Measurements from ENCODE around the gene RAD21L1.
"Not testable (repeated sequence)": the region's sequence is repeated elsewhere in the genome, so short reads cannot be mapped to it uniquely, and the experiment has no call there.

RAD21L1 gene

DNA sequence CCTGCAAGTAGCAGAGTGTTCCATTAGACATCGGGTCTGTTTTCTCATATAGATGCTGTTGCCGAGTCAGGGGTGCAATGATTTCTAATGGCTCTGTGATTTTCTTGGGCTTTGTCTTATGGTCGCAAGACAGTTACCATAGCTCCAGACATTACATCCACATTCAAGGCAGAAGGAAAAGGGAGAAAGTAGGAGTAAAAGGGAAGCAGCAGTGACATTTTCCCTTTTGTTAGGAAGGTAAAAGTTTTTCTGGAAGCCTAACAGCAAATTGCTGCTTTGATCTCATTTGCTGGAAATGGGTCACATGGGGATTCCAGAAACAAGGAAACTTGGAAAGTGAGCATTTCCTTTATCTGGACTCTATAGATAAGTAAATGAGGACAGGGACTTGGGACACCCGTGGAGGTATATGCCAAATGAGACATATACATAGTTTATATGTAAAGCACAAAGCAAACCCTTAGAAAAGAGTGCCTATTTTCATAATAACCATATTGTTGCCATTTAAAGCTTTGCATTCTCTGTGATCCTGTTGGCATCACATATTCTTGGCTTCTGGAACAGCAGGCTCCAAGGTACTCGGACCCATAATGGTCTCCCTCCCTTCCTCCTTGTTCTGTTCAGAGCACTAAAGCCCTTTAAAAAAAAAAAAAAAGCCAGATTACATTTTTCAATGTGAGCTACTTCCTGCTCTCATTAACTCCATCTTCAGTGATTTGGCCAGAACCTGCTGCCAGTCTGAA lies 22.9 kb upstream of the RAD21L1 start, which contains the start of gene C20orf202:
TSS of gene C20orf202 (plus strand) at position 693 of the 743 bp plus-strand sequence. CDS start 132 bp downstream, outside the sequence.
- DNase-seq = no peak

DNA sequence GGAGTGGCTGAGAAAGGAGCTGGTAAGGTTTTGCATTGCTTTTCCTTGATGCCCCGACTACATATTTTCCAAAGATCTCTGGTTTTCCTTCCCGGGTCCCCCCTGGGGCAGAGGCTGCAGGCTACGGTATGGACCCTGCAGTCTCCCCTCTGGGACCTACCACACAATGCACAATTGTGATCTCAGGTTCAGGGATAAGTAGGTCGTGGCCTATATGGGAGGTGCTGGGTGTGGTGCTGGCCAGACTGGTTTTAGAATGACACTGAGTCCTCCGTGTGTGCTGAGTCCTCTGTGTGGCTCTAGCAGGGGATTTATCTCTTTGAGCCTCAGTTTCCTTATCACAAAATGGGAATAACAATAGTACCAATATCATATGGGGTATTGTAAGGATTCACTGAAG lies 22.2 kb upstream of the RAD21L1 start:
- no peak for DNase-seq

DNA sequence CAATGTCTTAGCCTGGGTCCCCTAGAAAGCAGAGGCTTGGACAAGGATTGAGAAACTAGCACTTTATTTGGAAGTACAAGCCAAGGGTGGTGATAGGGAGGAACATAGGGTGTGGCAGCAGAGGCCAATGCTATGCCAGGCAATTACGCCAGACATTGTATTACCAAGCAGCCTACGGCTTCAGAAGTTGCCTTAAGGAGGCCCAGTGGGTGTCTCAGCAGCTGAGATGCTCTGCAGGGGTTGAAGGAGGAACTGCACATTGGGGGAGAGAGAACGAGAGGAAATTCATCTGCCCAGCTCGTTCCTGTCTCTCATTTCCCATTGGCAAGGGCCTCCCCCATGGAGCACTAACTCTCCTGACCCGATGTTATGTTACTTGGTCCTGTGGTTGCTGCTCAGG lies 21.7 kb upstream of the RAD21L1 start:
- no peak for DNase-seq

DNA sequence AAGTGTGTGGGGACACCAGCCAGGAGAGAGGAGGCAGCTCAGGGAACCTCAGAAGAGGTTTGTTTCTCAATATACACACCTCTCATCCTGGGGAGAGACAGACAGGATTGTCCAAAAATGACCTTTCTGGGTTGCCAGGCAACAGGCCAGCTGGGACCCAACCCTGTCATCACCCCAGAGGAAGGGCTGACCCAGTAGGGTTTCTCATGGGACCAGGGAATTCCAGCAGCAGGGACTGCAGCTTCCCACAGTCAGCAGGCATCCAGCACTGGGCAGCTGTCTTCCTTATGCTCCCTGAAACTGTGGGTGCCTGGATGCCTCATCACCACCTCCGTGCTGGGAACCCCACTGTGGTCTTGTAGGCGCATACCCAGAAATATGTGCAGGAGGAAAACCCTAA lies 21.3 kb upstream of the RAD21L1 start:
- DNase-seq = no peak

DNA sequence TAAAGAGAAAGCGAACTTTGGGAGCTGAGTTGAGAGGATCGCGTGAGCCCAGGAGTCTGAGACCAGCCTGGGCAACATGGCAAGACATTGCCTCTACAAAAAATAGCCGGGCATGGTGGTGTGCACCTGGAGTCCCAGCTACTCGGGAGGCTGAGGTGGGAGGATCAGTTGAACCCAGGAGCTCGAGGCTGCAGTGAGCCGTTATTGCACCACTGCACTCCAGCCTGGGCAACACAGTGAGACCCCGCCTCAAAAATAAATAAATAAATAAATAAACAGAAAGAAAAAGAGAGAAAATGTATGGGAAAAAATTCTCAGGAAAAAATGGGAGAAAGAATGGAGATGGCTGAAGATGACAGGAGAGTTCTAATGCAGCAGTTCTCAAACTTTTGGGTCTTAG lies 20.0 kb upstream of the RAD21L1 start:
- no peak for DNase-seq

DNA sequence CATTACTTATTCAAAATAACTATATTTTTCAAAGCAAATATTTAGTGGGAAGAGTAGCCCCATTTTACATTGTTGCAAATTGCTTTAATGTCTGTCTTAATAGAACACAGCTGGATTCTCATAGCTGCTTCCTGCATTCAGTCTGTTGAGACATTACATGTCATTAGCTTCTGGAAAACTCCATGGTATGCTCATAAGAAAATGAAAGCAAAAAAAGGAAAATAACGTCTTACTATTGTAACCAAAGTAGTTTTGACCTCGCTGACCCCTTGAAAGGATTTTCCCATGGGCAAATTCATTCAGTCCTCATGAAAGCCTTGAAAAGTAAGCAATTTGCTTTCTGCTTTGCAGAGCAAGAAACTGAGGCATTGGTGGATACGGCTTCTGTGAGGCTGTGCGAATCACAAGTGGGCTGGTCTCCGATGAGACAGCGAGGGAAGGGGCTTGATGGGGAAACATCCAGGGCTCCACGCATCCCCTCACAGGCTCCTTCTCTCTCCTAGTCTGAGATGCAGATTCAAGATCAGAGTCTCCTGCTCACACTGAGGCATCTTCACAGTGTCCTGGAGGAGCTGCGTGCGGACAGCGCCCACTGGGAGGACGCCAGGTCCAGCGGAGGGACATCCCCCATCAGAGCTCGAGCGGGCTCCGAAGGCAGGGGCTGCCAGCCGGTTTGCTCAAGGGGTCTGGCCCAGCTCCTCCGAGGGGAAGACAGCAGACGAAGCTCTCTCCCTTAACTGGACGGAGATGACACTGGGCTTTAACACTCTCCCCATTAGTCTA lies 19.3 kb upstream of the RAD21L1 start:
- no peak for DNase-seq

DNA sequence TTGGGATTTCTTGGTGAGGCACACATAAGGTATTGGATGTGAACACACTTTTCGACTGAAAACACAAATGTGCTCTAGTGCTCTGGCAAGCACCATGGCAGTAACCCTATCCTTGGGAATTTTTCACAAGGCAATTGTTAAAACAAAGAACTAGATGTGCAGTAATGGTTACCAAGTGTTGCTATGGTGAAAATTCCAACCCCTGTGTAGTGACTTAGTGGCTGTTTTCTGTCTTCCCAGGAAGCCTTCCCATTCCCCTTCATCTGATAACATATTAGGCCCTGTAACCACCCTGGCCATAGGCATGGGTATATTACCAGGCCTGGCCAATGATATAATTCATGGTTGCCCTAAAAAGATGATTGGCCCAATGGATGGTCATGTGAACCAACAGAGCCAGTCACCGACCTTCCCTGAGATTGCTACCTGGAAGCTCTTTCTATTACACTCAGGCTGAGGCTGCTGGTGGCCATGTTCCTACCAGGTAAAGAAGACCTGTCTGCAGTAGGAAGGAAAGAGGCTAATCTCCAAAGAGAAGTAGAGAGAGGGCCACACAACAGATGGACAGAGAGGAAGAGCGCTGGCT lies 18.5 kb upstream of the RAD21L1 start:
- no peak for DNase-seq

DNA sequence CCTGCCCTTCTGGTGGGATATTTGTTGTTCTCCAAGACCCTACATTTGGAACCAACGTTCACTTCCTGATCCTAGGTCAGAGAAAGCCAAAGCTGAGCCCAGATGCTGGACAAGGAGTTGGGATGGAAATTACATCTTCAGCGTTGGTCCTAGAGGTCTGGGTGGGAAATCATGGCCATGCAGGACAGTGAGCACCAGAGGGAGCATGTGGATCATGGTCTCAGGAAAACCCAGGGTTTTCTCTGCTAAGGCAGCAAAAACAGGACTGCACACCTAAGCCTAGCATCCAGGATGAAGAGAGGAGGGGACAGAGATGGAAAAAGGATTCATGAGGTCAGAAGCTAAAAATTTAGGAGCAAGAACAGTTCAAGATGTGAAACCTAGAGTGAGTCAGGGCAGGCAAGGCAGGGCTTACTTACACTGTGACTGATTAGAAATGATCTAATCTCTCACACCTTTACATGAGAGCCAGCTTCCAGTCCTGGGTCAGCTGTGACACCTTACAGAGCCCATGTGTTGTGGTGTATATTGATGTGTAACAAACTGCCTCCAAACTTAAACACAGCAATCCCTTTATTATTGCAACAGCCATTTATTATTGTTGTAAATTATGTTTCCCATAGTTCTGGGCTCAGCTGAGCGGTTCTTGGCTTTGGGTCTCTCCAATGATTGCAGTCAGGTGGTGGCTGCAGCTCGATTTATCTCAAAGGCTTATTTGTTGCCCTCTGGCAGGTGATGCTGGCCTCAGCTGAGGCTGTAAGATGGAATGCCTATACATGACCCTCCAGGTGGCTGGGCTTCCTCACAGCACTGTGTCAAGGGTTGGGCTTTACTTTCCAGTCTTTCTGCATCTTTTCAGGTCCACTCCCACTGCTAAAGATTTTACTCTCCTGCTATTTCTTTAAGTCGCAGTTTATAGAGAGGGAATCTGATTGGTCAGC lies 16.1 kb upstream of the RAD21L1 start:
- DNase-seq = no peak

DNA sequence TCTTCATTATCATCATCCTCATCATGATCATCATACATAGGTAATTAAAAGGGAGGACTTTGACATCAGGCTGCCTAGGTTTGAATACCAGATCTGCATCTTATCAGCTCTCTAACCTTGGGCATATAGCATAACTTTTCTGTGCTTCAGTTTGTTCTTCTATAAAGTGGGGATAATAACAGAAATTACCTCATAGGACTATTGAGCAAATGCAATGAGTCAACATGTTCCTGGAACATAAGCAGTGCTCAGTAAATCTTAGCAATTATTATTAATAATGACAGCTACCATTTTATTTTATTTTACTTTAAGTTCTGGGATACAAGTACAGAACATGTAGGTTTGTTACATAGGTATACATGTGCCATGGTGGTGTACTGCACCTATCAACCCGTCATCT lies 15.3 kb upstream of the RAD21L1 start:
- DNase-seq = no peak

DNA sequence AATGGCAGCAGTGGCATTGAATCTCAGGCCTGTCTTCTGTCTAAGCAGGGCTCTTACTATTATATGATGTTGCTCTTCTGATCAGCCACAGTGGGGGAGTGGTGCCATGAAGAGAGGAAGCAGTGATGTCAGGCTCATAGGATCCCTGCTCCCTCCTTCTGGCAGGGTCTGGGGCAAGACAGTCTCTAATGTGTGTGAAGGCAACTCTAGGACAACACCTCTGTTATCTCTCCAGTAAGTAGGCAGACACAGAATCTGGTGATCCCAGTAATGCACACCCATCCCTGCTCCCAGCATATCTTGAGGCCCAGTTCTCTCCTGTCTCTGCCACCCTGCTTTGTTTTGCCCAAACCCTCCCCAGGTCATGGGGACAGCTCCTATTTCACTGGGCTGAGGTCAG lies 13.8 kb upstream of the RAD21L1 start:
- DNase-seq = no peak

DNA sequence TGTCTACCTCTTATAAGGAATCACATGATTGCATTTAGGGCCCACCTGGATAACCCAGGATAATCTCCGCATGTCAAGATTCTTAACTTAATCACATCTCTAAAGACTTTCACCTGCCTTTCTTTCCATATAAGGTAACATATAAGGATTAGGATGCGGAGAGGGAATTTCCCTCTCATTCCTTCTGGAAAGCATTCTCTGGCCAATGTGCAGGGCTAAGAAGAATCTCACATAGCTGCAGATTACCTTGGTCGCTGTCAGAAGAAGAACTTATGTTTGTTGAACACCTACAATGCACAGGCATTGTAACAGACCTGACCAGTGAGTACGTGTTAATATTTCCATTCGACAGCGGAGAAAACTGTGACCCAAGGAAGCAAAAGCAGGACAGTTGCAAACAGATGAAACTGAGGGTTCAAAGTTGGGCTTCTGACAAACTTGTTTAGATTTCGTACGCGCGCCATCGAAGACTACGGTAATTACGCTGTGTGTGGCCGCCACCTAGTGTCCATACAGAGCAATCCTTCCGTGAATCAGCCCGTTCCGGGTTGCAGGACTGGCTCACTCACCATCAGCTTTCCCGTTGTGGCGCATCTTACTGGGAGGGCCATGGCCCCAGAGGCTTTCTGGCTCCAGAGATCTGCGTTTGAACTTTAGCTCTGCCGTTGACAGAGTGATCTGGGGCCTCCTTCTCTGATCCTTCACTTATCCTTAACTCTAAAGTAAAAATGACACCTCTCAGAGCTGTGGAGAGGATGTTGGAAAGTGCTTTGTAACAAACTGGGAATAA lies 13.0 kb upstream of the RAD21L1 start:
- no peak for DNase-seq

DNA sequence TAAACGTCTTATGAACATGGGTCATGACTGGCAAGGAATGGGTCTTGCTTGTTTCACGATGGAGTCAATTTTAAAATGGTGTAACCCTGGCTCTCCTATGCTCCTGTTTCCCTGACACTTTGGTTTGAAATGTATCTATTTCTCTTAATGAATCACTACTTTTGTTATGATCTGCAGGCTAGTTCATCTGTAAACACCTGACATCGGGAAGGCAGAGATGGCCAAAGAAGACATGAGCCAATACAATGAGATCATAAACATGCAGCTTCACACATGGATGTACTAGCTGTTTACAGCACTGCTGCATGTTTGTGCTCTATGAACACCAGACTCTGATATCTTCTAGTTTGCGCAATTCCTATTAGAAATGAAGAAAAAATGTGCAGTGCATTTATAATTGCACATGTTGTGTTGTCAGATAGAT lies 11.0 kb upstream of the RAD21L1 start:
- DNase-seq = no peak

DNA sequence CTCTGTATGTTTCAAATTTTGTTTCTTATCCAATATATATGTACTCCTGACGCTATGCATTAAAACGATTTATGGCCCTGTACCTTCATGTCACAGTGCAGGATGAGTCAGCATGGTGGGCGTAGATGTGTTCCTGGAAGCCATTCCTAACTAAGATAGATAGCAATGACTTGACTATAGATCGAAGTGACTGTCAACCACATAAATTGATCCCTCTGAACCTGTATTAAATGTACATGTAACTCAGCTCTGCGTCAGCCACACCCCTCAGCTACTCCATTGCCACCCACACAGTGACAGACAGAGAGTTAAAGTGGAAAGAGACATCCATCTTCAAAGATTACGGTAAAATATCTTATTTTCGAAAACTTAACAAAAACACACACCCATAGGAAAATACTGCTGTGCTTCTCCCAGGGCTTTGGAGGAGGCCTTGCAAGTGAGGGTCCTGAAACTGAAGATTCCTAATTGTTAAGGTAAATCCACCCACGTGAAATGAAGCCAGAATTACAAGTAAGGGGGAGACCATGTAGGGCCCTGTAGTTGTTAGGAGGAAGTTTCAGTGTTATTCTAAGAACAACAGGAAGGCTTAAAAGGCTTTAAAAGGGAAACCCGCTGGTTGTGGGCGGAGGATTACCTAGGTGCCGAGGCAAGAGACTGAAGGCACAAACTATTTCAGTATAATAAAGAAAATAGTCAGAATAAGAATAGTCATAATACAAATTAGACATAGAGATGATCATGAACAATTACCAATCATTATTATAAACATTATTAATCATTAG lies 10.3 kb upstream of the RAD21L1 start:
- DNase-seq = no peak

DNA sequence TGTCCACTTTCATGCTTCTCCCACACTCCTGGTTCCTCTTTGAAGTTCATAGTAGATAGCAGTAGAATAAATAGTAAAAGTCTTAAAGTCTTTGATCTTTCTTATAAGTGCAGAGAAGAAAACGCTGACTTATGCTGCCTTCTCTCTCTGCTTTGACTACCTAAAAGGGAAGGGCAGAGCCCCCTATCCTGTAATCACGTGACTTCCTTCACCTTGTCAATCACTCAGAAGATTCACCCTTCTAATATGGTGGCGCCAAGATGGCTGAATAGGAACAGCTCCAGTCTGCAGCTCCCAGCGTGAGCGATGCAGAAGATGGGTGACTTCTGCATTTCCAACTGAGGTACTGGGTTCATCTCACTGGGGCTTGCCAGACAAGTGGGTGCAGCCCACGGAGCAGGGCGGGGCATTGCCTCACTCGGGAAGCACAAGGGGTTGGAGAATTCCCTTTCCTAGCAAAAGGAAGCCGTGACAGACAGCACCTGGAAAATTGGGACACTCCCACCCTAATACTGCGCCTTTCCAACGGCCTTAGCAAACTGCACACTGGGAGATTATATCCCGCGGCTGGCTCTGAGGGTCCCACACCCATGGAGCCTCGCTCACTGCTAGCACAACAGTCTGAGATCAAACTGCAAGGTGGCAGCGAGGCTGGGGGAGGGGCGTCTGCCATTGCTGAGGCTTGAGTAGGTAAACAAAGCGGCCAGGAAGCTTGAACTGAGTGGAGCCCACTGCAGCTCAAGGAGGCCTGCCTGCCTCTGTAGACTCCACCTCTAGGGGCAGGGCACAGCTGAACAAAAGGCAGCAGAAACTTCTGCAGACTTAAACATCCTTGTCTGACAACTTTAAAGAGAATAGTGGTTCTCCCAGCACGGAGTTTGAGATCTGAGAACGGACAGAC lies 9.1 kb upstream of the RAD21L1 start:
- not testable (repeated sequence) for DNase-seq

DNA sequence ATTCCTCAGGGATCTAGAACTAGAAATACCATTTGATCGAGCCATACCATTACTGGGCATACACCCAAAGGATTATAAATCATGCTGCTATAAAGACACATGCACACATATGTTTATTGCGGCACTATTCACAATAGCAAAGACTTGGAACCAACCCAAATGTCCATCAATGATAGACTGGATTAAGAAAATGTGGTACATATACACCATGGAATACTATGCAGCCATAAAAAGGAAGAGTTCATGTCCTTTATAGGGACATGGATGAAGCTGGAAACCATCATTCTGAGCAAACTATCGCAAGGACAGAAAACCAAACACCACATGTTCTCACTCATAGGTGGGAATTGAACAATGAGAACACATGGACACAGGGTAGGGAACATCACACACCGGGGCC lies 3.1 kb upstream of the RAD21L1 start:
- not testable (repeated sequence) for DNase-seq

DNA sequence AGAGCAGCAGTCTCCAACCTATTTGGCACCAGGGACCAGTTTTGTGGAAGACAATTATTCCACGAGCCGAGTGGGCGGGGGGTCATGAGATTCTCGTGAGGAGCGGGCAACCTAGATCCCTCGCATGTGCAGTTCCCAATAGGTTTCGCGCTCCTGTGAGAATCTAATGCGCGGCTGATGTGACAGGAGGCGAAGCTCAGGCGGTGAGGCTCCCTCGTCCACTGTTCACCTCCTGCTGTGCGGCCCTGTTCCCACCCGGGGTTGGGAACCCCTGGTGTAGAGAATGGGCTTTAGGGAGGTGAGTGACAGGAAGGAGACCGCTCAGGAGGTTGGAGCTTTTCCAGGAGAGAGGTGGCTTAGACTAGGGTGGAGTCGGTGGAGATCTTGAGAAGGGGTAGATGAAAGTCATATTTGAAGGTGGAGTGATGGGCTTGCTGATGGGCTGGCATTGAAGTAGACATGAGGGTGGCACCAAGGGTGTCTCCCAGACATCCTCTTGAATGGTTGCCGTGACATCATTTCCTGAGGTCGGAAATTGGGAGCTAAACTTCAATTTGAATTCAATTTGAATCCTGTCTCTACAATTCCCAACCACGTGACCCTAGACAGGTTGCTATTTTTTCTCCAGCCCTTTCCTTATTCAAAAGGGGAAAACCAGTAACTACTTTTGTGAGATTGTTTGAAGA lies 1.5 kb upstream of the RAD21L1 start:
- DNase-seq = no peak

DNA sequence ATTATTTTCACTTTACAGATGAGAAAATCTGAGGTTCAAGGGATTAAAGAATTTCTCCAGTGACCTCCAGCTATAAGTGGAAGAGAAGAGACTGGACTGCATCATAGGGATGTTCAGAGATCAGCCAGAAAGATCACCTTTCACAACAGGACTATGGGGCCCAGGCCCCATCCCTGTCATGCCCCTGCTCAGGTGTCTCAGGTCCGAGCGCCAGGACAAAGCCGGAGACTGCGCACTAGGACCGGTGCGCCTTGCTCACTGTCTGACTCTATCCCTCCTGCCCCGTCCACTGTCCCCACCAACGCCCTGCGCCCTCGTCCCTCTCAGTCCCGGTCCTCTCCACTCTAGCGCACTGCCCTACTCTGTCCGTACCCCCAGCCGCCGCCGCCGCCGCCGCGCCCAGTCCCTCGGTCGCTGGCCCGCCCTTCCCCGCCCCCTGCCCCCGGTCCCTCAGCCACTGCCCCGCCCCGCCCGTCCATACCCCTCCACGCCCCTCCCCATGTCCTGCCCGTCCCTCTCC lies 521 bp upstream of the RAD21L1 start:
- DNase-seq = no peak

DNA sequence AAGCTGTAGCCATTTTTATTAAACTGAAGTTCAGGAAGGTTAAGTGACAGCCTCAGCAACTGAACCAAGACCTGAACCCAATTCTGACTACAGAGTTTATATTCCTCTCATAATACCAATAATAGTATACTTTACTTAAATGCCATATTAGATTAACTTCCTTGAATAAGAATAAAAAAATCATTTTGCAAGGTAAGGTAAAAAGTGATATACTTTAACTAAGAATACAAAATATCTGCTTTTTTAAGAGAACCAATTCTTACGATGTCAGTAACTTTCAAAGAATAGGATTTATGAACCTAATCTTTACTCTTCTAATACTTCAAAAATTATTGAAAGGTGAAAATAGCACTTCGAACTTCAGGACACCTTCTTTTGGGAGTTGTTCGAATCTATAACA lies 3.7 kb downstream of the RAD21L1 start:
- no peak for DNase-seq
